CD4-positive, alpha-beta T cell (primary cell): ENCODE measurements around the gene DCHS1. TPM values are rescaled to one million over a fixed set of nuclear protein-coding genes. Genes with fewer than 3 reads are reported as not detected.

Experiments used
- ATAC-seq: fragments of 200-7000 bp; cut with Tn5 transposase; one replicate; pipeline ENCODE4 v1.10.0; 2022; ENCODE audit warnings: mild to moderate bottlenecking; ENCODE audit not compliant: poor library complexity
- CTCF ChIA-PET: fragments of 350-600 bp; sonication (Branson Sonifier 250); formaldehyde crosslinking; loops from one replicate; lab custom pipeline; 2021; ENCODE audit warnings: antibody characterized with exemption, inconsistent platforms; lab: Charles Lee
- POLR2A ChIA-PET: fragments of 350-600 bp; sonication (Branson Sonifier 250); formaldehyde crosslinking; loops from one replicate; lab custom pipeline; 2021; ENCODE audit warnings: antibody characterized with exemption, inconsistent platforms; lab: Charles Lee
- DNase-seq, 14 experiments: peaks; one replicate each; pipeline ENCODE4 v3.0.0-alpha.2; 2013 to 2020; ENCODE audit warnings: mixed read lengths in 2 of 14
- H3K27ac ChIP-seq, 2 donors: one replicate each; pipeline versions ENCODE4 v1.5.1 to v1.7.0; 2013; ENCODE audit warnings: low read length in 2 of 2, low read depth in 1 of 2, mild to moderate bottlenecking in 1 of 2
- H3K27me3 ChIP-seq, 2 experiments: 1 replicate in 1 of 2; 2 replicates in 1 of 2; pipeline versions ENCODE4 v1.6.1 to v1.7.0; 2013; ENCODE audit warnings: low read length in 2 of 2, control low read depth in 1 of 2, mild to moderate bottlenecking in 1 of 2, moderate library complexity in 1 of 2; ENCODE audit not compliant: insufficient read depth in 2 of 2, control insufficient read depth in 1 of 2
- H3K36me3 ChIP-seq: one replicate; pipeline ENCODE4 v1.6.1; 2013; ENCODE audit warnings: low read length, control low read depth; ENCODE audit not compliant: insufficient read depth
- H3K4me1 ChIP-seq: one replicate; pipeline ENCODE4 v1.6.1; 2013; ENCODE audit warnings: low read length, control low read depth; ENCODE audit not compliant: insufficient read depth
- H3K4me3 ChIP-seq: one replicate; pipeline ENCODE4 v1.5.1; 2013; ENCODE audit warnings: mild to moderate bottlenecking, low read length, moderate library complexity
- H3K9me3 ChIP-seq, 2 experiments: 1 replicate in 1 of 2; 2 replicates in 1 of 2; pipeline versions ENCODE4 v1.6.1 to v1.7.0; 2013; ENCODE audit warnings: low read length in 2 of 2, mild to moderate bottlenecking in 2 of 2, control low read depth in 1 of 2, moderate library complexity in 1 of 2; ENCODE audit not compliant: control insufficient read depth in 1 of 2, insufficient read depth in 1 of 2
- H3K27ac Mint-ChIP-seq: one replicate; pipeline ENCODE4 v1.8.0; 2020; ENCODE audit warnings: mixed read lengths
- H3K27me3 Mint-ChIP-seq: one replicate; pipeline ENCODE4 v1.8.0; 2021; ENCODE audit warnings: mixed read lengths
- H3K36me3 Mint-ChIP-seq: one replicate; pipeline ENCODE4 v1.8.0; 2021; ENCODE audit warnings: low read depth, mixed read lengths
- H3K4me1 Mint-ChIP-seq: one replicate; pipeline ENCODE4 v1.8.0; 2021; ENCODE audit warnings: low read depth, mixed read lengths
- H3K4me3 Mint-ChIP-seq: one replicate; pipeline ENCODE4 v1.8.0; 2020; ENCODE audit warnings: mild to moderate bottlenecking, mixed read lengths
- H3K9me3 Mint-ChIP-seq: one replicate; pipeline ENCODE4 v1.8.0; 2020; ENCODE audit warnings: mixed read lengths
- intact Hi-C, 2 experiments: fragments of 100-400 bp; cut with DNase I in 1 of 2; cut with micrococcal nuclease in 1 of 2; formaldehyde crosslinking; loops; one replicate each; pipeline versions ENCODE4 v1.15.1 to v1.9.0; 2023 to 2025; cut with DNase I, micrococcal nuclease
- total RNA-seq, 174 experiments: library from RNA in 2 of 174; stranded (reverse) in 2 of 174; gene quantifications; one replicate each; pipeline ENCODE4 v1.2.3 and lab custom pipeline; 2021 to 2026
- TF ChIP-seq, protein P1 (sequence below): fragments of 200-600 bp; IDR thresholded peaks from one replicate; pipeline ENCODE4 v1.8.0; 2022; ENCODE audit warnings: antibody characterized with exemption, mild to moderate bottlenecking

Gene DCHS1
- total RNA-seq, 2 experiments from 2014 or later: 9.7 TPM

- Histone ChIP-seq H3K4me1 (peaks cover 32% of the 10 kb centered on the region), H3K4me3 (peak overlapping the region; percentile 51), H3K9me3 (no peaks in the 10 kb centered on the region), H3K27me3 (no peaks in the 10 kb centered on the region), H3K36me3 (no peaks in the 10 kb centered on the region), H3K27ac (peak overlapping the region in 1 of 2 donors; percentile 41)
- no peaks in the 10 kb centered on the region for H3K36me3 Mint-ChIP-seq
- no peak overlapping the region for H3K27ac Mint-ChIP-seq
- intact Hi-C loops: loop anchor here in 1 of 2 experiments (2.0 kb wide), 1 partner anchor 40 kb away; no protein-coding TSS in a partner anchor
- ChIA-PET CTCF (no interaction called here), POLR2A (interaction anchor here (0.8 to 2.2 kb wide), 4 partner anchors 8 to 43 kb away, joined by 4 to 10 read pairs (median 6); partner anchors contain the start of genes TAF10 and TPP1)
- H3K27me3 Mint-ChIP-seq: no peaks in the 10 kb centered on the region
- peaks cover 12% of the 10 kb centered on the region for H3K4me1 Mint-ChIP-seq
- ATAC-seq (peak; percentile 61), DNase-seq (peak in 7 of 14 experiments; percentile 19 to 67 (median 36))
- H3K4me3 Mint-ChIP-seq: no peak overlapping the region
- TF ChIP-seq, protein P1, sequence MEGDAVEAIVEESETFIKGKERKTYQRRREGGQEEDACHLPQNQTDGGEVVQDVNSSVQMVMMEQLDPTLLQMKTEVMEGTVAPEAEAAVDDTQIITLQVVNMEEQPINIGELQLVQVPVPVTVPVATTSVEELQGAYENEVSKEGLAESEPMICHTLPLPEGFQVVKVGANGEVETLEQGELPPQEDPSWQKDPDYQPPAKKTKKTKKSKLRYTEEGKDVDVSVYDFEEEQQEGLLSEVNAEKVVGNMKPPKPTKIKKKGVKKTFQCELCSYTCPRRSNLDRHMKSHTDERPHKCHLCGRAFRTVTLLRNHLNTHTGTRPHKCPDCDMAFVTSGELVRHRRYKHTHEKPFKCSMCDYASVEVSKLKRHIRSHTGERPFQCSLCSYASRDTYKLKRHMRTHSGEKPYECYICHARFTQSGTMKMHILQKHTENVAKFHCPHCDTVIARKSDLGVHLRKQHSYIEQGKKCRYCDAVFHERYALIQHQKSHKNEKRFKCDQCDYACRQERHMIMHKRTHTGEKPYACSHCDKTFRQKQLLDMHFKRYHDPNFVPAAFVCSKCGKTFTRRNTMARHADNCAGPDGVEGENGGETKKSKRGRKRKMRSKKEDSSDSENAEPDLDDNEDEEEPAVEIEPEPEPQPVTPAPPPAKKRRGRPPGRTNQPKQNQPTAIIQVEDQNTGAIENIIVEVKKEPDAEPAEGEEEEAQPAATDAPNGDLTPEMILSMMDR: no peak
- no peaks in the 10 kb centered on the region for H3K9me3 Mint-ChIP-seq
Measured at GRCh38 chr11:6655020-6655789, 404 bp downstream of the DCHS1 start.

DNA sequence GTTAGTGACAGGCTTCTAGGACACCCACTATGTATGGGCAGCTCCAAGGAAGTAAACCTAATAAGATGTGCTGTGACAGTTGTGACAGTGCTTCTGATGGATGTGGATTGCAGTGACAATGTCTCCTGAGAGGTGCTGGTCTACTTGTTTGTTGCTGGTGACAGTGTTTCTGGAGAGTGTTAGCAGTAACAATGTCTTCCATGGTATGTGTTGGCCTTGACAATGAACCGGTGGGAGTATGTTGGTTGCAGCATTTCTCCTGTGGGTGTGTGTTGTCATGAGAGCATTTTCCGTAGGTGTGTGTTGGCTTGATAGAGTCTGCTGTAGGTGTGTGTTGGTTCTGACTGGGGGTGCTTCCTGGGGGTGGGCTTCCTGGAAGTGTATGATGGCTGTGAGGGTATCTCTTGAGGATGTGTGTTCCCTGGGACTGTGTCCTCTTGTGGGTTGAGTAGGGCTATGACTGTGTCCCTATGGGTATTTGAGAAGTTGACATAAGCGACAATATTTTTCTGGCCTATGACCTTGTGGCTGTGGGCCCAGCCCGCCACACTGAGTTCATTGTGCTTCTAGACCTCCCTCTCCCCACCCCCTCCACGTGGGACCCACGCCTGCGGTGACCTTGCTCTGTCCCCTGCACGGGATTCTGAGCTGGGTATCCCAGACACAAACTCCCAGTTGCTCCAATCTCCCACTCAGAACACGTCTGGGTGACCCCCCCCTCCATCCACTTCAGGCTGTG lies 1.2 kb downstream of the DCHS1 start:
- no peaks in the 10 kb centered on the region for H3K9me3 Mint-ChIP-seq
- H3K4me3 Mint-ChIP-seq: no peak overlapping the region
- no peaks in the 10 kb centered on the region for H3K27me3 Mint-ChIP-seq
- CTCF ChIA-PET: interaction anchor here (1.2 kb wide), 1 partner anchor 29 kb away, joined by 4 read pairs; the partner anchor contains the start of gene MRPL17
- H3K27ac Mint-ChIP-seq: no peak overlapping the region
- H3K36me3 Mint-ChIP-seq: no peaks in the 10 kb centered on the region
- Histone ChIP-seq H3K36me3 (no peaks in the 10 kb centered on the region), H3K4me3 (peak overlapping the region; percentile 51), H3K27ac (peak overlapping the region; percentile 16 to 41), H3K27me3 (no peaks in the 10 kb centered on the region), H3K4me1 (peaks cover 32% of the 10 kb centered on the region), H3K9me3 (no peaks in the 10 kb centered on the region)
- DNase-seq (no peak), ATAC-seq (peak; percentile 10)
- TF ChIP-seq, protein P1: no peak
- intact Hi-C loops: loop anchor here in 1 of 2 experiments (2.0 kb wide), 1 partner anchor 40 kb away; no protein-coding TSS in a partner anchor
- H3K4me1 Mint-ChIP-seq: peaks cover 12% of the 10 kb centered on the region
- POLR2A ChIA-PET: interaction anchor here (0.8 to 2.2 kb wide), 4 partner anchors 19 to 42 kb away, joined by 3 to 10 read pairs (median 6); partner anchors contain the start of genes MRPL17, TAF10 and TPP1

GRCh38 chr11:6653656-6654055 lies 2.0 kb downstream of the DCHS1 start:
- no peaks in the 10 kb centered on the region for H3K27me3 Mint-ChIP-seq
- no peaks in the 10 kb centered on the region for H3K36me3 ChIP-seq
- DNase-seq: no peak
- no peak overlapping the region for H3K27ac ChIP-seq
- CTCF ChIA-PET: interaction anchor here (1.2 kb wide), 1 partner anchor 30 kb away, joined by 4 read pairs; the partner anchor contains the start of gene MRPL17
- no peaks in the 10 kb centered on the region for H3K9me3 Mint-ChIP-seq
- no peaks in the 10 kb centered on the region for H3K9me3 ChIP-seq
- H3K4me3 Mint-ChIP-seq: no peak overlapping the region
- H3K36me3 Mint-ChIP-seq: no peaks in the 10 kb centered on the region
- intact Hi-C loops: loop anchor here in 1 of 2 experiments (2.0 kb wide), 1 partner anchor 39 kb away; no protein-coding TSS in a partner anchor
- ATAC-seq: no peak
- peaks cover 12% of the 10 kb centered on the region for H3K4me1 Mint-ChIP-seq
- H3K27me3 ChIP-seq: no peaks in the 10 kb centered on the region
- POLR2A ChIA-PET: interaction anchor here (0.8 to 1.4 kb wide), 3 partner anchors 20 to 35 kb away, joined by 3 to 7 read pairs (median 5); partner anchors contain the start of genes MRPL17 and TPP1
- H3K27ac Mint-ChIP-seq: no peak overlapping the region
- no peak overlapping the region for H3K4me3 ChIP-seq
- H3K4me1 ChIP-seq: peaks cover 36% of the 10 kb centered on the region
- TF ChIP-seq, protein P1: no peak
